Central memory CD8-positive, alpha-beta T cell (primary cell): ENCODE results near the gene NRXN3.

Experiments
- ATAC-seq: fragments of 150-1000 bp; cut with Tn5 transposase; replicated peaks from 2 replicates; pipeline ENCODE4 v1.10.0; 2022; ENCODE audit warnings: mild to moderate bottlenecking, moderate FRiP score, moderate number of reproducible peaks; ENCODE audit not compliant: poor library complexity, severe bottlenecking; ENCODE audit errors: extremely low read depth
- DNase-seq, 2 donors: peaks; one replicate each; pipeline ENCODE4 v3.0.0; 2021; ENCODE audit warnings: low spot score in 2 of 2
- H3K27ac Mint-ChIP-seq: one replicate; pipeline ENCODE4 v1.8.0; 2022; ENCODE audit warnings: low read depth, mild to moderate bottlenecking, moderate library complexity, mixed read lengths
- H3K27me3 Mint-ChIP-seq: one replicate; pipeline ENCODE4 v1.8.0; 2022; ENCODE audit warnings: mixed read lengths
- H3K36me3 Mint-ChIP-seq: one replicate; pipeline ENCODE4 v1.8.0; 2022; ENCODE audit warnings: mild to moderate bottlenecking, moderate library complexity, mixed read lengths; ENCODE audit not compliant: insufficient read depth
- H3K4me1 Mint-ChIP-seq: one replicate; pipeline ENCODE4 v1.8.0; 2022; ENCODE audit warnings: mixed read lengths
- H3K4me3 Mint-ChIP-seq: one replicate; pipeline ENCODE4 v1.8.0; 2022; ENCODE audit warnings: mild to moderate bottlenecking, moderate library complexity, mixed read lengths
- H3K9me3 Mint-ChIP-seq: one replicate; pipeline ENCODE4 v1.8.0; 2022; ENCODE audit warnings: mixed read lengths

Gene NRXN3

DNA sequence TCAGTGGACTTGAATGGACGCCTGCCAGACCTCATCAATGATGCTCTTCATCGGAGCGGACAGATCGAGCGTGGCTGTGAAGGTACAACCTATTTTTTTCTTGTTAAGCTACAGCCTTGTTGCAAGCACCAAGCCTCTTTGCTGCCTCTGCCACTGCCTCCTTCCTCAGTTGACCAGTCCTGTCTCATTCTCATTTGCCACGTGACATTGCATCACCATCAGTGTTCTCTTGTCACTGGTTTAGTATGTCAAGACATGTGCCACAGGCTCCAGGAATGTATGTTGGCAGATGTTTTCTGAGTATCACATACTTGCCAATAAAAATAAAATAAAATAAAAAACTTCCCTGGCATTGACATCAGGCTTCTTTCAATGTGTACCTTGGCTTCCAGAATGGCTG, 798.1 kb downstream of the NRXN3 start:
- no peaks in the 10 kb centered on the region for H3K9me3 Mint-ChIP-seq
- H3K4me1 Mint-ChIP-seq, result no peaks in the 10 kb centered on the region
- DNase-seq (no peak), ATAC-seq (no peak)
- H3K27me3 Mint-ChIP-seq, result peaks cover 9% of the 10 kb centered on the region
- no peak overlapping the region for H3K4me3 Mint-ChIP-seq
- H3K27ac Mint-ChIP-seq, result no peak overlapping the region
- H3K36me3 Mint-ChIP-seq, result peaks cover 1% of the 10 kb centered on the region

DNA sequence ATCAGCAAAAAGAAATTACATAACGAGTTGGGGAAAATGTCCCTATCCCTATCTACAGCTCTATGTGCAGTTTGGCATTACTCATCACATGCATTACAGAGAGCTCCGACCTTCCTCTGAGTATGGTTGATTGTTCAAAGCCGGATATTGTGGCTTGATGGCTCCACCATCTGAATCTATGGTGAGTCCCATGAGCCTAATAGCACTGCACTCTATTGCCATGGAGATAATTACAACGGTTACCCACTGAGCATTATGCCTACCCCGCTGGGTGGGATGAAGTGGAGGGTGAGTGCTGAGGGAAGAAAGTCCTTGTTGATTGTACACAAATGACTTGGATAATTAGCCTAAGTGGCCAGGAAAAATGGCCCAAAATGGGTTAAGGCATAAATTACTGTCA, 800.5 kb downstream of the NRXN3 start:
- Mint-ChIP-seq H3K4me3 (no peak overlapping the region), H3K36me3 (no peaks in the 10 kb centered on the region)

DNA sequence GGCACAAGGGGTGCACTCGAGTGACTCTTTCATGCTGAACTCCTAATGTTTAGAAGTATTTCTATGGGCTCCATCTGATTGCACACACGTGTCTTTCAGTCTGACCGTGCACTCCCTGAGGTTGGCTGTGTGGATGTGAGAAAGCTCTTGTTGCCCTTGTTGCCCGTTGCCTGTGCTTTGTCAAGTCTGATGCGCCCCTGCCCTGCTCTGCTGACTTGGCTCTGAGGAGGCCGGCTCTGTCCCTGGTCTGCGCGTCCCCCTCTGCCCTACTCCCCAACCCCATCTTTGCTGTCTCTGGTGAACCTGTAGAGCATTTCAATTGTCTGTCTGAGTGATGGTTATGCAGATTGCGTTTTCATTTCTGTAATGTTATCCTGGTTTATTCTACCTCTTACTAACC, 802.3 kb downstream of the NRXN3 start:
- Mint-ChIP-seq H3K4me1 (no peaks in the 10 kb centered on the region), H3K27ac (no peak overlapping the region), H3K4me3 (no peak overlapping the region), H3K36me3 (no peaks in the 10 kb centered on the region), H3K27me3 (peaks cover 9% of the 10 kb centered on the region), H3K9me3 (no peaks in the 10 kb centered on the region)
- no peak for ATAC-seq
- DNase-seq, result no peak

More for the DNA sequence above, 800.5 kb downstream of the NRXN3 start:
- H3K27ac Mint-ChIP-seq, result no peak overlapping the region
- ATAC-seq (no peak), DNase-seq (no peak)
- peaks cover 9% of the 10 kb centered on the region for H3K27me3 Mint-ChIP-seq
- H3K4me1 Mint-ChIP-seq, result no peaks in the 10 kb centered on the region
- H3K9me3 Mint-ChIP-seq, result no peaks in the 10 kb centered on the region

DNA sequence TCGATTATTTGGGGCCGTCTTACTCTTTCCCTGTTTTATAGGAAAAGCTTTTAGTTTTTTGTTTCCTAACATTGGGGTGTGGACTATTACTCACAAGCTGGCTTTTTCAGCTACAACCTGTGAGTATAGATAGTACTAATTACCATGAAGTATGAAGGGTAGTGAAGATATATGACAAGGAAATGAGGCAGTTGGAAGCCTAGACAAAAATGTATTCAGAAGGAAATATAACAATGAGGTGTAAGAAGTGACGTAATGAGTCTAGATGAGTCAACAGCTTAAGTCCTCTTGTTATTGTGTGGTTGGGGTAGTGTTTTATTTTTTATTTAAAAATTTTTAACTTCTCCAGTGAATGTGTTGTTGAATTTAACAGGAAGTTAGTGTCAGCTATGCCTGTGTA, 804.5 kb downstream of the NRXN3 start:
- no peaks in the 10 kb centered on the region for H3K4me1 Mint-ChIP-seq
- no peak overlapping the region for H3K27ac Mint-ChIP-seq
- H3K9me3 Mint-ChIP-seq, result no peaks in the 10 kb centered on the region
- H3K27me3 Mint-ChIP-seq, result peaks cover 9% of the 10 kb centered on the region
- no peak overlapping the region for H3K4me3 Mint-ChIP-seq
- H3K36me3 Mint-ChIP-seq, result no peaks in the 10 kb centered on the region
- ATAC-seq (no peak), DNase-seq (no peak)

DNA sequence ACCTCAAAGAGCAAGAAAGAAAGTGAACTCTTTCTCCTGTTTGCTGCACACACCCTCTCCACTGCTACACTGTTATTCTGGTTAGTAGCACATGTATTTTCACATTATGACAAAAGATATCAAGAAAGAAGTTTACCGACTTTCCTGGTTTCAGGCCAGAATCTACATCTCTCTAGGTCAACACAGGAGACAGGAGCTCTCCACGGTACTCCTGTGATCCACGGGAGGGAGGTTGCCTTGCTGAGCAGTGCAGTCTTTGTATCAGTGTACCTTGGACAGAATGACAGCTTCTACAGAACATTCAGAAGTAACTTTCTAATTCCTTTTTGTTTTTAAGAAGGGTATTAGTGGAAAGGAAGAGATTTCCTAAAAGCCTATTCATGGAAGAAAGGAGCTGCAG, 805.6 kb downstream of the NRXN3 start:
- no peak for DNase-seq
- H3K9me3 Mint-ChIP-seq, result no peaks in the 10 kb centered on the region
- H3K27me3 Mint-ChIP-seq, result peaks cover 4% of the 10 kb centered on the region
- no peaks in the 10 kb centered on the region for H3K4me1 Mint-ChIP-seq
- H3K27ac Mint-ChIP-seq, result no peak overlapping the region
- no peaks in the 10 kb centered on the region for H3K36me3 Mint-ChIP-seq
- ATAC-seq, result no peak
- H3K4me3 Mint-ChIP-seq, result no peak overlapping the region

DNA sequence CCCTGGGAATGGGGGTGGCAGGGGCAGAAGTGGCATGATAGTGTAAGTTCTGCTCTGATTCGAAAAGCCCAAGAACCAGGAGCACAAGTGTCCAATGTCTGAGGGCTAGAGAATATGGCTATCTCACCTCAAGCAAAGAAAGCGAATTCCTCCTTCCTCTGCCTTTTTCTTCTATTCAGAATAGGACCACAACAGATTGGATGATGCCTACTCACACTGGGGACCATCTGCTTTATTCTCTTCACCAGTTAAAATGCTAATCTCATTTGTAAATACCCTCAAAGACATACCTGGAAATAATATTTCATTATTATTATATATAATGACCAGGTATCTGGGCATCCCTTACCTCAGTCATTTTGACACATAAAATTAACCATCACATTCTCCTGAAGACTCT, 808.7 kb downstream of the NRXN3 start:
- no peaks in the 10 kb centered on the region for H3K27me3 Mint-ChIP-seq
- H3K4me1 Mint-ChIP-seq, result no peaks in the 10 kb centered on the region
- ATAC-seq (no peak), DNase-seq (no peak)
- no peak overlapping the region for H3K27ac Mint-ChIP-seq
- no peaks in the 10 kb centered on the region for H3K36me3 Mint-ChIP-seq
- no peaks in the 10 kb centered on the region for H3K9me3 Mint-ChIP-seq
- H3K4me3 Mint-ChIP-seq, result no peak overlapping the region

DNA sequence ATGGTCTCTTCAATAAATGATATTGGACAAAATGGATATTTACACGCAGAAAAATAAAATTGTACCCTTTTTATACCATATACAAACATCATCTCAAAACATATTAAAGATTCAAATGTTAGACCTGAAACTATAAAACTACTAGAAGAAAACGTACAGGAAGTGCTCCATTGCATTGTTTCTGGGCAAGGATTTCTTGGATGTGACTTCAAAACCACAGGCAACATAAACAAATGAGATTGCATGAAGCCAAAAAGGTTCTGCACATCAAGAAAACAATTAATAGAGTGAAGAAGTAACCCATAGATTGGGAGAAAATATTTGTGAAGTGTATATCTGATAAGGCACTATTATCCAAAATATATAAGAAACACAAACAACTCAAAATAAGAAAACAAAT, 812.4 kb downstream of the NRXN3 start:
- Mint-ChIP-seq H3K27me3 (no peaks in the 10 kb centered on the region), H3K4me1 (no peaks in the 10 kb centered on the region), H3K36me3 (no peaks in the 10 kb centered on the region), H3K27ac (no peak overlapping the region), H3K4me3 (no peak overlapping the region), H3K9me3 (no peaks in the 10 kb centered on the region)
- ATAC-seq (no peak), DNase-seq (no peak)

DNA sequence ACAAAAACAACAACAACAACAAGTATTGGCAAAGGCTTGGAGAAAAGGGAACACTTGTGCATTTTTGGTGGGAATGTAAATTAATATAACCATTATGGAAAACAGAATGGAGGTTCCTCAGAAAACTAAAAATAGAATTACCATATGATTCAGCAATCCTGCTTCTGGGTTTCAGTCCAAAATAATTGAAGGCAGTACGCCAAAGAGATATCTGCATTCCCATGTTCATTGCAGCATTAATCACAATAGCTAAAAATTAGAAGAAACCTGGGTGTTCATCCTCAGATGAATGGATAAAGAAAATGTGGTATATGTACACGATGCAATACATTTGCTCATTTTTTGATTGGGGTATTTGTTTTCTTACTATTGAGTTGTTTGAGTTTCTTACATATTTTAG, 813.0 kb downstream of the NRXN3 start:
- ATAC-seq (no peak), DNase-seq (no peak)
- Mint-ChIP-seq H3K36me3 (no peaks in the 10 kb centered on the region), H3K27ac (no peak overlapping the region), H3K27me3 (no peaks in the 10 kb centered on the region), H3K4me1 (no peaks in the 10 kb centered on the region), H3K4me3 (no peak overlapping the region), H3K9me3 (no peaks in the 10 kb centered on the region)

DNA sequence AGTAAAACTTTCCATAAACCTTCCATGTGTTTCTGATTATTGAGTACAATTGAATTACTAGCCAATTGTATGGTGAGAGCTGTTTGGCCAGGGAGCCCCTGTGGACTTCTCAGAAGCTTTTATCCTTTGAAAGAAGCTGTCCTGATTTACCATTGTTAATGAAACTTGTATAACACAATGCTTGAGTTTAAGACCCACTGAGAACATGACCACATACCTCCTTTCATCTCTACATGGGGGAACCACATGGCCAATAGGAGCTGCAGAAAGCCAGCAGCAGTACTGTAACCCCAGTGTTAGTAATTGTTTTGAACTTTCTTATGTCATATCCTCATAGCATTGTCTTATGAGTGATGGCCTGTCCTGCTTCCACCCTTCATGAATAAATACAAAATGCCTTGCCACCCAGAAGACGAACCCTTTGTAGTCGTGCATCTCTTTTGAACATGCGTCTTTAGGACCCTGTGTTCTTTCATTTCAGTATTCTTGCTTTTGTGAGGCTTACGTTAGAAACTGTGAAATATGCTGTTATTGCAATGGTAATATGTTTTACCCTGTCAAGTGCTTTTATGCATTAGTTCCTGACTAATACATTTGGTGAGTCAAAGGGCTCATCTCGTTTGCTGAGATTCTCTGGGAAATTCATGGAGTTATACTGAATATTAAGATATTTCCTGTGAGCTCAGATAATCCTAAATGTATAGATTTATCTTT, 815.7 kb downstream of the NRXN3 start:
- H3K27me3 Mint-ChIP-seq, result no peaks in the 10 kb centered on the region
- no peak overlapping the region for H3K27ac Mint-ChIP-seq
- H3K4me1 Mint-ChIP-seq, result no peaks in the 10 kb centered on the region
- no peaks in the 10 kb centered on the region for H3K36me3 Mint-ChIP-seq
- ATAC-seq, result no peak
- DNase-seq, result no peak
- H3K4me3 Mint-ChIP-seq, result no peak overlapping the region
- H3K9me3 Mint-ChIP-seq, result no peaks in the 10 kb centered on the region

DNA sequence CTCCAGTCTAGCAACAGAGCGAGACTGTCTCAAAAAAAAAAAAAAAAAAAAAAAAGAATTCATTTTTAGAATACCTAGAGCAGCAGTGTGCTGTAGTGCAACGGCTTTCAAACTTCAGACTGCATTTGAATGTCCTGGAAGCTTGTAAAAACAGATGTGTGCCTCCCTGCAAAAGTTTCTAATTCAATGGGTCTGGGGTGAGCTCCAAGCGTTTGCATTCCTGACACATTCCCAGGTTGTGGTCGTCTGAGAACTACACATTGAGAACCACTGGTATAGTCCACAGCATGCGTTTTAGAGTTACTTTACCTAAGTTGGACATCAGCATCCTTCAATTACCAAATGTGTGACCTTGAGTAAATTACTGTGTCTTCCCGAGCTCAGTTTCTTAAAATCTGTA, 816.8 kb downstream of the NRXN3 start:
- DNase-seq, result no peak
- Mint-ChIP-seq H3K9me3 (no peaks in the 10 kb centered on the region), H3K36me3 (no peaks in the 10 kb centered on the region), H3K27me3 (no peaks in the 10 kb centered on the region), H3K4me1 (no peaks in the 10 kb centered on the region), H3K27ac (no peak overlapping the region), H3K4me3 (no peak overlapping the region)
- no peak for ATAC-seq

DNA sequence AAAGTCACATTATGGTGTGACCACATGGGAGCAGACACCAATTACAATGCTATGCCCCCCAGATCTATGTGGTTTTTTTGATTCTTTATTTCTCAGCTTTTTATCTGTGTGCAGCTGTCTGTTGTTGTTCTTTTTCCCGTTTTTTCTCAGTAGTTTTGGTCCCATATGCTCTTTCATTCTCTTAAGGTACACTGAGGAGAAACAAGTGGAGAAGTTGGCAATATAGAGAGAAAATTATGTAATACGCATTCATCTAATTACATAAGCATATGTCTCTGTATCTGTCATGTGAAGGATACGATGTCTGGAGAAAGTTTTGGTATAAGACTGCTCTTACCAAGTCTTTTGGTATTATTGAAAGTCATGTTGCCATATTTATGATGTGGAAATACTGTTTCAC, 819.0 kb downstream of the NRXN3 start:
- H3K36me3 Mint-ChIP-seq, result no peaks in the 10 kb centered on the region
- no peak overlapping the region for H3K27ac Mint-ChIP-seq

DNA sequence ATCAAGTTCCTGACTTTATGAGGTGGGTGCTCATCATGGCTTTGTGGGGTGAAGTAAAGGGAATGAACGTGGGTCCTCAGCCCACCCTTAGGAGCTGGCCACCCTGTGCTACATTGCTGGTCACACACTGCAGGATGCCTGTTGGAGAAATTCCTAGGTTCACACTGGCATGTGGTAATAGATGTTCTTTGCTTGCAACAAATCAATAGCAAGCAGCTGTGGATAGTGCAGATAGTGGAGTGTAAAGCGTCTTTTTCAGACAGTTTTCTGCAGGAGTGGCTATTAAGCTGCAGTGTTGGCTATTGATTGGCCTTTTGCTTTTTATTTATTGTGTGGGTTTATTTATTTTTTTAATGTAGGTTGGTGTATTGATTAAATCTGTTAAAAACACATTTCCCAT, 822.7 kb downstream of the NRXN3 start:
- no peak for ATAC-seq
- Mint-ChIP-seq H3K4me1 (no peaks in the 10 kb centered on the region), H3K36me3 (no peaks in the 10 kb centered on the region), H3K27me3 (no peaks in the 10 kb centered on the region), H3K4me3 (no peak overlapping the region), H3K9me3 (no peaks in the 10 kb centered on the region), H3K27ac (no peak overlapping the region)
- DNase-seq, result no peak

More for the DNA sequence above, 819.0 kb downstream of the NRXN3 start:
- Mint-ChIP-seq H3K9me3 (no peaks in the 10 kb centered on the region), H3K4me1 (no peaks in the 10 kb centered on the region), H3K4me3 (no peak overlapping the region), H3K27me3 (no peaks in the 10 kb centered on the region)
- ATAC-seq (no peak), DNase-seq (no peak)

DNA sequence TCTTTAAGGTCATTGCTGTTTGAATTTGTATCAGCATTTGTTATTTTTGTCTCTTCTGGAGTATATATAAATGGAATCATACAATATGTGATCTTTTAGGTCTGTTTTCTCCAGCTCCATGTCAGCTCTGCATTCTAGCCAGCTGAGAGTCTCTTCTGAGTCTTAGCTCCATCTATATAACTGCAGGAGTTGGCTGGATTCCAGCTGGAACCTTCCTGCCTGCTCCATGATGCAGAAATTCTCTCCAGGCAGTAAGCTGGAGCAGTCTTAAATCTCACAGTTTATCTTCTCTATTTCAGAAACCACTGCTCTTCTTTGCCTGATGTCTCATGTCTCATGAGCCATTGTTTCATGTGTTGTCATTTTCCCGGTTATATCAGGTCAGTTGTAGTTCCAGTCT, 827.6 kb downstream of the NRXN3 start:
- H3K27ac Mint-ChIP-seq, result no peak overlapping the region
- H3K4me1 Mint-ChIP-seq, result no peaks in the 10 kb centered on the region
- ATAC-seq (no peak), DNase-seq (no peak)
- no peaks in the 10 kb centered on the region for H3K9me3 Mint-ChIP-seq
- H3K4me3 Mint-ChIP-seq, result no peak overlapping the region
- no peaks in the 10 kb centered on the region for H3K36me3 Mint-ChIP-seq
- H3K27me3 Mint-ChIP-seq, result no peaks in the 10 kb centered on the region

DNA sequence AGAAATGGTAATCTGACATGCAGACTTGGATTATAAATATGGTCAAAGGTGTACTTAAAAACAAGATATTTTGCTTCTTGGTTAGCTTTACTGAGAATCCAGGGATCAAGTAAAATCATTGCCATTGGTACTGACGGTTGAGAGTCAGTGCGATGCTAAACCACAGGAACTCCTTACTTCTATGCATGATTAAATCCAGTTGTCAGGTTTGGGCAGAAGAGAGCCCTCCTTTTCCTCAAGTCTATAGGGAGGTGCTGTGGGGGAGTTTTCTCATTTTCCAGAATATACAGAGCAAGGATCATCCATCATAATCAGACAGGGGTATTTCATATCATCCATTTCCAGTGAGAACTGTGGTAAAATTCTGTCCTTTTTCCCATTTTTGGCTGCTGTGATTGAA, 839.1 kb downstream of the NRXN3 start:
- Mint-ChIP-seq H3K4me1 (no peaks in the 10 kb centered on the region), H3K27ac (no peak overlapping the region), H3K9me3 (no peaks in the 10 kb centered on the region), H3K36me3 (no peaks in the 10 kb centered on the region), H3K4me3 (no peak overlapping the region), H3K27me3 (peaks cover 17% of the 10 kb centered on the region)
- DNase-seq (no peak), ATAC-seq (no peak)
